Endodermal cell (in vitro differentiated cells): ENCODE results near the gene C1orf21. TPM values are rescaled to one million over a fixed set of nuclear protein-coding genes. Genes with fewer than 3 reads are reported as not detected.

ENCODE experiments used
- DNase-seq: peaks from one replicate; pipeline ENCODE4 v3.0.0-alpha.2; 2017
- H3K27ac ChIP-seq: 2 replicates; pipeline ENCODE4 v1.5.1; 2013; ENCODE audit warnings: mild to moderate bottlenecking, low read depth, low read length, moderate library complexity
- H3K27me3 ChIP-seq: 2 replicates; pipeline ENCODE4 v1.6.1; 2013; ENCODE audit warnings: mild to moderate bottlenecking, low read length, moderate library complexity; ENCODE audit not compliant: insufficient read depth, control insufficient read depth, poor library complexity, severe bottlenecking
- H3K36me3 ChIP-seq: 2 replicates; pipeline ENCODE4 v1.7.0; 2013; ENCODE audit warnings: mild to moderate bottlenecking, low read length, moderate library complexity; ENCODE audit not compliant: control insufficient read depth, insufficient read depth
- H3K4me1 ChIP-seq: one replicate; pipeline ENCODE4 v1.7.0; 2013; ENCODE audit warnings: low read length; ENCODE audit not compliant: control insufficient read depth, insufficient read depth
- H3K4me3 ChIP-seq: 2 replicates; pipeline ENCODE4 v1.5.1; 2013; ENCODE audit warnings: mild to moderate bottlenecking, low read length, moderate library complexity
- H3K9ac ChIP-seq: 2 replicates; pipeline ENCODE4 v1.6.1; 2013; ENCODE audit warnings: mild to moderate bottlenecking, low read length, moderate library complexity; ENCODE audit not compliant: poor library complexity, severe bottlenecking; ENCODE audit errors: extremely low read depth
- H3K9me3 ChIP-seq: 2 replicates; pipeline ENCODE4 v1.6.1; 2013; ENCODE audit warnings: mild to moderate bottlenecking, low read length, moderate library complexity; ENCODE audit not compliant: control insufficient read depth
- H3K27ac Mint-ChIP-seq: 2 replicates; pipeline ENCODE4 v1.8.0; 2020; ENCODE audit warnings: mixed read lengths
- H3K27me3 Mint-ChIP-seq: 2 replicates; pipeline ENCODE4 v1.8.0; 2021; ENCODE audit warnings: mild to moderate bottlenecking, mixed read lengths; ENCODE audit not compliant: insufficient read depth
- H3K36me3 Mint-ChIP-seq: 2 replicates; pipeline ENCODE4 v1.8.0; 2020; ENCODE audit warnings: low read depth, mixed read lengths
- H3K4me1 Mint-ChIP-seq: 2 replicates; pipeline ENCODE4 v1.8.0; 2020; ENCODE audit warnings: mixed read lengths
- H3K4me3 Mint-ChIP-seq: 2 replicates; pipeline ENCODE4 v1.8.0; 2020; ENCODE audit warnings: mild to moderate bottlenecking, moderate library complexity, mixed read lengths
- H3K9me3 Mint-ChIP-seq: 2 replicates; pipeline ENCODE4 v1.8.0; 2020; ENCODE audit warnings: mild to moderate bottlenecking, mixed read lengths
- CTCF ChIP-seq: fragments of 200-600 bp; sonication (generic); conservative IDR thresholded peaks from 2 replicates; pipeline ENCODE4 v1.5.0; 2021; ENCODE audit warnings: antibody characterized with exemption, mild to moderate bottlenecking
- whole genome bisulfite sequencing, 2 experiments: methylation state at CpG; one replicate each; pipeline versions ENCODE4 v1.1.5 to v1.1.7; 2013; ENCODE audit warnings: missing lambda C conversion rate in 2 of 2, mixed read lengths in 1 of 2; ENCODE audit not compliant: insufficient coverage in 1 of 2, insufficient read length in 1 of 2; 5-methylcytosine and 5-hydroxymethylcytosine counted together
- total RNA-seq, 2 donors: library from RNA; stranded (reverse); fragmentation: NEBNext Ultra II Directional in 1 of 2; extraction: Animal tissue kit (Norgen Biotek cat#: 25700) in 1 of 2; gene quantifications; 2 replicates in 1 of 2; 3 replicates in 1 of 2; pipeline ENCODE4 v1.2.1, GENCODE V29; 2021

The C1orf21 gene
- total RNA-seq, 2 donors from 2014 or later: 9.1 to 10.2 TPM

DNA sequence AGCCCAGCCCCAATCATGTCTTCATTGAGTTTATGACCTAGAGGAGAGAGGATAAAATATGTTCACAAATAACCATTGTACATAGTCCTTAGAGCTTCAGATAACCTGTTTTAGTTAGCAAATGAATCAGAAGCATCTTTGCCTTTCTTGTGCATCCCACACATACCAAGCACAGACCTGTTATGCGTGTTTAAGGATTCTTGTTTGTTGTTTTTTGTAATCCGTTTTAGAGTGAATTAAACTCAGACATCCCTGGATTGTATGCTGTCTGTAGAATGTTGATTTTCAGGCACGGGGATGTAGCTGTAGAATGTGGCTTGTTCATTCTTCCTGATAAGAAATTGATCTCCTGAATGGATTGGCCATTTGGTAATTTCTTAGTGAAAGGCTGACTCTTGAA lies 232.0 kb downstream of the C1orf21 start:
- Mint-ChIP-seq H3K27ac (no peak overlapping the region), H3K4me3 (no peak overlapping the region), H3K4me1 (peaks cover 4% of the 10 kb centered on the region), H3K36me3 (no peaks in the 10 kb centered on the region), H3K9me3 (no peaks in the 10 kb centered on the region), H3K27me3 (peaks cover 2% of the 10 kb centered on the region)
- no peaks in the 10 kb centered on the region for H3K4me1 ChIP-seq
- no peak overlapping the region for H3K4me3 ChIP-seq
- no peaks in the 10 kb centered on the region for H3K9me3 ChIP-seq
- TF ChIP-seq CTCF: no peak
- no peak for DNase-seq
- no peak overlapping the region for H3K9ac ChIP-seq
- H3K36me3 ChIP-seq: peaks cover 8% of the 10 kb centered on the region
- 84 to 100% methylated on average over 1 to 3 of the region's 3 CpGs for WGBS, 2 experiments
- H3K27me3 ChIP-seq: no peaks in the 10 kb centered on the region
- no peak overlapping the region for H3K27ac ChIP-seq

DNA sequence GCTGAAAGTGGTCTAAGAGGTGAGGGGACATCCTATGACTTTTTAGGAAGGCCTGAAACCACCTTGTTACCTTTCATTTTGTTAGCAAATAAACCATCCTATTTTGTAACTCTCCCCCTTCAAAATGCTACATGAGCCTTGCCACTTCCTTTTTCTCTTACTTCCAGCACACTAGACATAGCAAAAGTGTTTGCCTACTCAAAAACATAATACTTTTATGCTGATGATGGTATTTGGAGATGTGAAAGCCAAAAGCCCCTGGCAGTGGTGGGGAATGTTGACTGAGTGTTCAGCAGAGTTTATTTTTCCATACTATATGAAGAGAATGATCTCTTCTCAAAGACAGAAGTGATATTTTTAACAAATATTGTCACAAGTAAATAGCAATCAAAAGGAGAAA lies 233.6 kb downstream of the C1orf21 start:
- no peak for DNase-seq
- Mint-ChIP-seq H3K27ac (no peak overlapping the region), H3K27me3 (peaks cover 2% of the 10 kb centered on the region), H3K9me3 (no peaks in the 10 kb centered on the region), H3K4me1 (peaks cover 4% of the 10 kb centered on the region), H3K36me3 (no peaks in the 10 kb centered on the region), H3K4me3 (no peak overlapping the region)
- no peak for TF ChIP-seq CTCF
- no peaks in the 10 kb centered on the region for H3K27me3 ChIP-seq
- H3K9ac ChIP-seq: no peak overlapping the region
- no peak overlapping the region for H3K27ac ChIP-seq
- peaks cover 8% of the 10 kb centered on the region for H3K36me3 ChIP-seq
- H3K4me1 ChIP-seq: no peaks in the 10 kb centered on the region
- no peaks in the 10 kb centered on the region for H3K9me3 ChIP-seq
- no peak overlapping the region for H3K4me3 ChIP-seq

DNA sequence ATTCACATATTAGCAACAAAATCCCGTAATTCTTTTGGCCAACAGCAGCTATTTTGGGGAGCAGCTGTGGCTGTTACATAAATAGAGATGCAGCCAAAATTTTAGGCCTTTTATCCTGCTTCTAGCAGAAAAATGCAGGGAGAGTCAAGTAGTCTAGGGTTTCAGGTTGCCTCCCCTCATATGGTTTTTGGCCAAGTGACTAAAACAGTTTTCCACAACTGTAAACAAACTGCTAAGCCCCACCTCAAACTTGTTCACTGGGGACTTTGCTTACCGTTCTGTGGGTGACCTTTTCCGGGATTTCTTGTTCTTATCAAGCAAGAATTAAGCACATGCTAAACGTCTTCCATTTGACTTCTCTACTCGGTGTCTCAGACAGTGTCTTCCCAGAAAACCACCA lies 234.4 kb downstream of the C1orf21 start:
- Histone ChIP-seq H3K4me1 (no peaks in the 10 kb centered on the region), H3K9me3 (no peaks in the 10 kb centered on the region), H3K4me3 (no peak overlapping the region), H3K9ac (no peak overlapping the region), H3K36me3 (peaks cover 8% of the 10 kb centered on the region), H3K27me3 (no peaks in the 10 kb centered on the region), H3K27ac (no peak overlapping the region)
- no peak for DNase-seq
- peaks cover 2% of the 10 kb centered on the region for H3K27me3 Mint-ChIP-seq
- H3K27ac Mint-ChIP-seq: no peak overlapping the region
- 88 to 89% methylated on average over 5 of the region's 5 CpGs for WGBS, 2 experiments
- no peak for TF ChIP-seq CTCF
- H3K4me1 Mint-ChIP-seq: peaks cover 4% of the 10 kb centered on the region
- H3K4me3 Mint-ChIP-seq: no peak overlapping the region
- no peaks in the 10 kb centered on the region for H3K9me3 Mint-ChIP-seq
- no peaks in the 10 kb centered on the region for H3K36me3 Mint-ChIP-seq
